HG02884 (cell line): ENCODE measurements around the gene LRRC41.
"Not testable (repeated sequence)": the region's sequence is repeated elsewhere in the genome, so short reads cannot be mapped to it uniquely, and the experiment has no call there.

Experiments
- ATAC-seq: cut with Tn5 transposase; IDR thresholded peaks from one replicate; pipeline ENCODE4 v1.9.1; 2021; ENCODE audit warnings: mild to moderate bottlenecking, moderate library complexity; ENCODE audit not compliant: unreplicated experiment

The LRRC41 gene

DNA sequence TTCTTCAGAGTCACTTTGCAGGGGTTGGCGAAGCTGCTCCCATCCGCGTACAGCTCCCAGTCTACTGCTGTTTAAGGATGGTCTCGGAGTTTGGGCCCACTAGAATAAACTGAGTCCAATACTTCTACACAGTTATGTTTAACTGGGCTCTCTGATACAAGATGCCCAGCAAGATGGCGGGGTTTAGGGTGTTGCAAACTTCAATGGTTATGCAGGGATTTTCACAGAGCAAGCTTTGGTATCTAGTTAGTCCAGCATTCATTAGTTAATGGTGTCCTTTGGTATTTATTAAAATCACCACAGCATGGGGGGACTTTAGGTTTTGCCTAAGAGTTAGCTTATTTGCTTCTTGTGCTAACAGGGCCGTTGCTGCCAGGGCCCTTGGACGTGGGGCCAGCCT, 24.8 kb upstream of the LRRC41 start:
- ATAC-seq = not testable (repeated sequence)

DNA sequence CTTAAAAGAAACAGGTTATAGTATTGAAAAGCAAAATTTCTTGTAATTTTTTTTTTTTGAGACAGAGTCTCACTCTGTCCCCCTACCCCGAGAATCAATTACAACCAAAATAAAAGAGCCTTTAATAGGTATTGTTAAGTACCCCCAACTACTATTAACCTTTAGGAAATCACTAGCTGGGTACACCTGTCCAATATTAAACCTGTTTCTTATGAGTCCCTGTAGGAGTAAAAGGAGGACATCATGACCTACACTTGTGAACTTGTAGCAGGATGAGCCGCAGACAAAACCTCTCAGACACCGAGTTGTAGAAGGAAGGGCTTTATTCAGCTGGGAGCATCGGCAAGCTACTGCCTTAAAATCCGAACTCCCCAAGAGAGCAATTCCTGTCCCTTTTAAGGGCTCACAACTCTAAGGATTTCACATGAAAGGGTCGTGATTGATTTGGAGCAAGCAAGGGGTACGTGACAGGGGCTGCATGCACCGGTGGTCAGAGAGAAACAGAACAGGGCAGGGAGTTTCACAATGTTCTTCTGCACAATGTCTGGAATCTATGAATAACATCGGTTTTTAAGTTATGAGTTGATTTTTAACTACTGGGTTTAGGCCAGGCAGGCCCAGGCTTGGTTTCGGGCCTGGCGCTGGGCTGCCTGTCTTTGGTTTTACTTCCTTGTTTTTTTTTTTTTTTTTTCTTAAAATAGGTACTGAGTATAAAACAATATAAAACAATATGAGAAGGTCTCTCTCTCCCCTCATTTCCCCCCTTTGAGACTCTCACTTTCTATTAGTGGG, 22.1 kb upstream of the LRRC41 start:
- not testable (repeated sequence) for ATAC-seq

DNA sequence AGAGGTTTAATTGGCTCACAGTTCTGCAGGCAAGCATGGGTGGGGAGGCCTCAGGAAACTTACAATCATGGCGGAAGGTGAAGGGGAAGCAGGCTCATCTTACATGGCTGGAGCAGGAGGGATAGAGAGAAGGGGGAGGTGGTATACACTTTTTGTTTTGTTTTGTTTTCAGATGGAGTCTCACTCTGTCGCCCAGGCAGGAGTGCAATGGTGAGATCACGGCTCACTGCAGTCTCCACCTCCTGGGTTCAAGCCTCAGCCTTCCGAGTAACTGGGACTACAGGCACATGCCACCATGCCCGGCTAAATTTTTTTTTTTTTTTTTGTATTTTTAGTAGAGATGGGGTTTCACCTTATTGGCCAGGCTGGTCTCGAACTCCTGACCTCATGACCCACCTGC, 18.8 kb upstream of the LRRC41 start:
- not testable (repeated sequence) for ATAC-seq

DNA sequence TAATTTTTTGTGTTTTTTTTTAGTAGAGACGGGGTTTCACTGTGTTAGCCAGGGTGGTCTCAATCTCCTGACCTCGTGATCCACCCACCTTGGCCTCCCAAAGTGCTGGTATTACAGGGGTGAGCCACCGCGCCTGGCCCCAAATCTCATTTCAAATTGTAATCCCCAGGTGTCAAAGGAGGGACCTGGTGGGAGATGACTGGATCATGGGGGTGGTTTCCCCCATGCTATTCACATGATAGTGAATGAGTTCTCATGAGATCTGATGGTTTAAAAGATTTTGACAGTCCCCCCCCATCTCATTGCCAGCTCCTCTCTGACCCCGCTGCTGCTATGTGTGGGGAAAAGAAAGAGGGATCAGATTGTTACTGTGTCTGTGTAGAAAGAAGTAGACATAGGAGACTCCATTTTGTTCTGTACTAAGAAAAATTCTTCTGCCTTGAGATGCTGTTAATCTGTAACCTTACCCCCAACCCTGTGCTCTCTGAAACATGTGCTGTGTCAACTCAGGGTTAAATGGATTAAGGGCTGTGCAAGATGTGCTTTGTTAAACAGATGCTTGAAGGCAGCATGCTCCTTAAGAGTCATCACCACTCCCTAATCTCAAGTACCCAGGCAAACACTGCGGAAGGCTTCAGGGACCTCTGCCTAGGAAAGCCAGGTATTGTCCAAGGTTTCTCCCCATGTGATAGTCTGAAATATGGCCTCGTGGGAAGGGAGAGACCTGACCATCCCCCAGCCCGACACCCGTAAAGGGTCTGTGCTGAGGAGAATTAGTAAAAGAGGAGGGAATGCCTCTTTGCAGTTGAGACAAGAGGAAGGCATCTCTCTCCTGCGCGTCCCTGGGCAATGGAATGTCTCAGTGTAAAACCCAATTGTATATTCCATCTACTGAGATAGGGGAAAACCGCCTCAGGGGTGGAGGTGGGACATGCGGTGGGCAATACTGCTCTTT, 16.8 kb upstream of the LRRC41 start:
- not testable (repeated sequence) for ATAC-seq

DNA sequence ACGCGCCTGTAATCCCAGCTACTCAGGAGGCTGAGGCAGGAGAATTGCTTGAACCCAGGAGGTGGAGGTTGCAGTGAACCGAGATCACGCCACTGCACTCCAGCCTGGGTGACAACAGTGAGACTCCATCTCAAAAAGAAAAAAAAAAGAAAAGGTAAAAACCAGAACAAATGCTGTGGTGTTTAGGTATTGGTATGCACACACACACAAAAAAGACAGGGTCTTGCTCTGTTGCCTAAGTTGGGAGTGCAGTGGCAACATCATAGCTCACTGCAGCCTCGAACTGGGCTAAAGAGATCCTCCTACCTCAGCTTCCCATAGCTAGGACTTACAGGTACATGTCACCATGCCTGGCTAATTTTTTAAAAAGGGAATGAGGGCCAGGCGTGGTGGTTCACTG, 15.9 kb upstream of the LRRC41 start:
- not testable (repeated sequence) for ATAC-seq

DNA sequence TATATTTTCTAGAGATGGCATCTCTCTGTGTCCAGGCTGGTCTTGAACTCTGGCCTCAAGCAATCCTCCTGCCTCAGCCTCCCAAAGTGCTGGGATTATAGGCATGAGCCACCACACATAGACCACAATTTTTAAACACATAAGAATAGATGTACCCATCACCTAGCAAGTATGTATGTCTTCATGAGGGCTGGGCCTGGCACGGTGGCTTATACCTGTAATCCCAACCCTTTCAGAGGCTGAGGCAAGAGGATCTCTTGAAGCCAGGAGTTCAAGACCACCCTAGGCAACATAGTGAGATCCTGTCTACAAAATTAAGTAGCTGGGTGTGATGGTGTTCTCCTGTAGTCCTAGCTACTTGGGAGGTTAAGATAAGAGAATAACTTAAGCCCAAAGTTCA, 13.9 kb upstream of the LRRC41 start:
- ATAC-seq = no peak

DNA sequence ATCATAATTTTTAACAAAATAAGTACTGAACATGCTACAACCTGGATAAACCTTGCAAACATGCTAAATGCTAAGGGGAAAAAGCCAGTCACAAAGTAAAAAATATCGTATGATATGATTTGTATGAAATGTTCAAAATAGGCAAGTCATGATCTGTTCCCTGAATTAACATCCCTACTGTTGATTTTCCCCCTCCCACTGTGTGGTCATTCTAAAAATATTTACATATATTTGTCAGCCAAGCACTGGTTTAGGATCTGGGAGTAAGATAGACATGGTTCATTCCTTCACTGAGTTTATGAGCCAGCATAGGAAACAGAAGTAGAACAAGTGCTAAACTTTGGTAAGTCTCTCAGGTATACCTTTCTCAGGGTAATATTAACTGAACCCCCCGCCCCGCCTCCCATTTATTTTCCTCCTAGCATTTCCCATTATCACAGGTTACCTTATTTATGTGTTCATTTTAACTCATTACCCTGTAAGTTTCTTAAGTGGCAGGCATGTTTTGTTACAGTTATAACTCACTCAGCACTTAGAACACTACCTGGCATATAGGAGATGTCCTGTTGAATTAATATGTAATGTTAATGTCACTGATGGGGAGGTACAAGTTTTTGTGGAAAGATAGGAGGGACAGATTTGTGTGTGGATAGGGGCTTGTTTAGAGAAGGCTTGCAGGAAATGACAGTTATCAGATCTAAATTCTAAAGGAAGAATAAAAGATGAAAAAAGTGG, 12.4 kb upstream of the LRRC41 start:
- no peak for ATAC-seq

DNA sequence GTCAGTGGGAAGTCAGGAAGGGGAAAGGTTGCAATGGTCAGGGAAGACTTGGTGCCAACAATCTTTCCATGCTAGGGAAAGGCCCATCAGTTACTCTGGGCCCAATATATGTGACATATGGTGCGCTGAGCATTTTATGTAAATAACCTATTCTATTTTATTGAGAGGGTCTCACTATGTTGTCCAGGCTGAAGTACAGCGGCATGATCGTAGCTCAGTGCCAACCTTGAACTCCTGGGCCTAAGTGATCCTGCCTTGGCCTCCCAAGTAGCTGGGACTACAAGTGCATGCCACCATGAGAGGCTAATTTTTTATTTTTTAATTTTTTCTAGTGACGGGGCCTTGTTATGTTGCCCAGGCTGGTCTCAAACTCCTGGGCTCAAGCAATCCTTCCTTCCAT, 6.9 kb upstream of the LRRC41 start:
- no peak for ATAC-seq

DNA sequence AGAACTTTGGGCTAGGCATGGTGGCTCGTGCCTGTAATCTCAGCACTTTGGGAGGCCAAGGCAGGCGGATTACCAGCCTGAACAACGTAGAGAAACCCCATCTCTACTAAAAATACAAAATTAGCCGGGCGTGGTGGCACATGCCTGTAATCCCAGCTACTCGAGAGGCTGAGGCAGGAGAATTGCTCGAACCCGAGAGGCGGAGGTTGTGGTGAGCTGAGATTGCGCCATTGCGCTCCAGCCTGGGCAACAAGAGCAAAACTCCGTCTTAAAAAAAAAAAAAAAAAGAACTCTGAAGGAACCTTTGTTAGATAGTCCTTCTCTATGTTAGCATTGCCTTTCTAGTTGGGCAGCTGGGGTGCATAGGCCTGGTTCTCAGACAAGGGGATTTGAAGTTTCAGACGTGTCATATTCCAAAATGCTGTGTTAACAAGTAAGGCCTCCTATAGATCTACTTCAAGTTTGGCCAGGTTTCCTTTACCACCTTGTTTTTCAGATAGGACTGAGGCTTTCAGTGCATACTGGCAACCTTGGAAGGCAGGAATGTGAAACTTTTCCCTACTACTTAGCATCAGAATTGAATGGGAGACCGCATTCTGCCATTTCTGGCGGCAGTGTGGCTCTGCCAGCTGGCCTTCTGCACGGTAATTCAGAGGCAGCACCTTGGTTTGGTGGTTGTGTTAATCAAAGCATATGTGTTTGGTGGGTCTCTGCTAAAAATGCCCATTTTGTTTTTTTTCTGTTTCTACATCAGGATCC, 6.2 kb upstream of the LRRC41 start:
- ATAC-seq = no peak

DNA sequence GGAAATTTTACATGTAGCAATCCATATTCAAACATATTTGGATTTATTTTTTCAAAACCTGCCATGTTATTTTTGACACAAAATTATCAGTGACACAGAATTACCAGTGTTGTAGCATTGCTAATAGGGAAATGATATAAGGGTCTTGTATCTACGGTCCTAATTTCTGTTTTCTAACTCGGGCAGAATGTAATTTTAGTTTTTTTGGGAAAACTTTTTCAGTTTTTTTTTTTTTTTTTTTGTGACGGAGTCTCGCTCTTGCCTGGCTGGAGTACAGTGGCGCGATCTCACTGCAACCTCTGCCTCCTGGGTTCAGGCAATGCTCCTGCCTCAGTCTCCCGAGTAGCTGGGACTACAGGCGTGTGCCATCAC, 2.7 kb upstream of the LRRC41 start:
- no peak for ATAC-seq

DNA sequence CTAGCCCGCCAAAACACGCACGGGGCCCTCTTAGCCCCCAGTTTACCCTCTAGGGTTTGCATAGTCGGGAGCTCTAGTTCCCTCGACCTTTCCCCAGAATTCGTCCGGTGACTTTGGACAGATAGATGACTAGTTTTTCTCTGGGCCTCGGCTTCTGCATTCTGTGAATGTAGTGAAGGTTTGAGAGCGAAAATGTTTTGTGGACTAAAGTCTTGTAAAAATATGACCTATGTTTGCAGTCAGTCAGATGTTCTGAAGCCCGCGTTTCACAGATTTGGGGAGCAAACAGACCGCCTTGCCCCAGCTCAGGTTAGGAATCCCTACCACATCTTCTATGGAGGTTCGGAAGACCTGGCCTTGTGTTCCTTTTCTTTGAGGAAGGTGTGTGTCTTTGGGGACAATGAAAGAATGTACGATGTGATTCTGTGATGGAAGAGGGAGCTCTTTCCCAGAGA, 483 bp upstream of the LRRC41 start:
- ATAC-seq = no peak

DNA sequence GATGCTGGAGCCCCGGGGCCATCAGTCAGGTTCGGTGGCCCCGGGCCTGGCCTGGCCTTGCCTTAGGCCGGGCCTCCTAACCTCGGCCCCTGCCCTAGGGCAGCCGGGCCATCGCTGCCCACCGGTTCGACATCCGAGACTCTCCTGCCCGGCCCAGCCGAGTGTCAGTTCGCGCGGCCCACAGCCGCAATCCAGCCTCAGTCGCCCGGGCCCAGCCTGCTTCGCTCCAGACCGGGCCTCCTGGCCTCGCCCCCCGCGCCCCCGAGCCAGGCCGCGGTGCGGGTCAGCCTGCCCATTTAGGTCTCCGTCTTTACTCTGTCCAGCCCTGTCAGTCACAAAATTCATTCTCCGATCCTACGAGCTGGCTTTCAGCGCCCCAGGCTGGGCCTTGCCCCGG, 777 bp downstream of the LRRC41 start:
- peak; percentile 2 for ATAC-seq

DNA sequence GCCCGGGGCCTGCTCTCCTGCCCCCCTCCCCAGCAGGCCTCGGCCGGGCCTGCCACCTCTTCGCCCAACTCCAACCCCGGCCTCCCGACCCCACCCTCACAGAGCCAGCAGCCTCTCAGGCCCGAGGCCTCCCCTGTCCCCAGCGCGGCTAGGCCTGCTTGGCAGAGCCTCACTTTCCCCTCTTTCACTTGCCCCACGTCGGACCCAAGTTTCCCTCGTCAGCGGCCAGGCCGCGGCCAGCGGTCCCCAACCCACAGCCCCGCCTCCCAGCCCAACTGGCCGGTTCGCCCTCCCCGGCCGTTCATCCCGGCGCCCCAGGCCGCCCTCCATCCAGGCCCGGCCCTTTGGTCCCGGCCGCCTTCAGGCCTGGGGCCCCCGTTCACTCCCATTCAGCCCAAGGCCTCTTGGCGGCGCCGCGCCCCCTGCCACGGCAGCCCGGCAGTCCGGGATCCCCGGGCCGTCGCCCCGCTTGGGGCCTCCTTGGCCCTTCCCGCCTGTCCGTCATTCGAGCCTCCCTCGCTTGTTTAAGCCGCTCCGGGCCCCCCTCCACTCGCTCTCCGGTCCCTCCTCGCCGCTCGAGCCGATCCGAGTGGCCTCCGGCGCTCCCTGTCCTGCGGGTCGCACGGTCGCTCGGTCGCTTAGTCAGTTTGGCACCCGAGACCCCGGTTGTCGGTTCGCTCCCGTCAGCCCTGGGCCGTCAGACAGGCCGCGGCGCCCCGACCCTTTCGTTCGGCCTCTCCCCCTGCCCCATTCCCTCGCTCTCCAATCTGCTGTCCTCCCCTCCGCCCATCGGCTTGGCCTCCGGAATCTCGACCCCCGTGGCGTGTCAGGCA, 1.4 kb downstream of the LRRC41 start:
- ATAC-seq = no peak

DNA sequence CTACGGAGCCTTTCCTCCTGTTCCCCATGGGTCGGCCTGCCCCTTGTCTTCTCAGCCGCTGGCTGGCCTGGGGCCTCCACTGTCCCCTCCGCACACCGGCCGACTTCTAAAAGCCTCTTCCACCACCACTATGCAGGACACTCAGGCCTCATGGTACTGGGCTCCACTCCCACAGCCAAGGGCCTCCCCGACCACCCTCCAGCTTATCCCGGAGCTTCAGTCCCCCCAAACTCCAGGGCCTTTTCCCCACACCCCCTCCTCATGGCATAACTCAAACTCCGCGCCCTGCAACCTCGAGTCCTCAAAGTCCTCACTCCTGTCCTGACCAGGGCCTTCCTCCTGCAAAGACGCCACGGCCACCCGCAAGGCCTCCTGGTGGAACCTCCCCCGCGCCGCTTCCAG, 2.0 kb downstream of the LRRC41 start:
- ATAC-seq = no peak

DNA sequence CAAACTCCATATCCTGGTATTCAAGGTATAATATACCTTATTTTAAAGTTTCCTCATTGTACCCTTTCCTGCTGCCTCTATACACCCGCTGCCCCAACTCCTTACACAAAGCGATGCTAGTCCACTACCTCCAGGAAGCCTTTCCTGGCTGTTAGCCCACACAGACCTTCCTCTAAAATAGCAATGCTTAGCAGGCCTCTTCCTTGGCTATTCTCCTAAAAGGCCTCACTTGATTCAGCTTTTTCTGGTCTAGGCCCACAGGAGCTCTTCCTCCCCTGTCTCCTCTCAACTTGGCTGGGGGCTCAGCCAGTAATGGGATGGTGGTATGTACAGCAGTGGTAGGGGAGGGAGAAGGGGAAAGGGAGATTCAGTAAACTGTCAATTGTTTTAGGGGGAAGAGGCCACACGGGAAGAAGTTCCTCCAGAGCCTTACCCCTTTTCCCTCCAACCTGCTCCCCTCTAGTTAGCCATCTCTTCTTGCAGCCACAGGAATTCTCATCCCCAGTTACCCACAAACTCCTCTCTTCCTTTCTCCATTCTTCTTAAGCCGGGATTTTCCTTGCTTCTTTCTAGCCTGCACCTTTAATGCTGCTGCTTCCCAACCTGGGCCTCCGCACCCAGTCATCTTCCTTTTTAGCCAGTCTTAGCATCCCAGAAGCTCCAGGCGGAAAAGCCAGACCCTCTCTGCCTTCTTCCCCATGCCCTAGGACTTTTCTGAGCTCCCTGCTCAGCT, 2.6 kb downstream of the LRRC41 start:
- ATAC-seq = no peak

DNA sequence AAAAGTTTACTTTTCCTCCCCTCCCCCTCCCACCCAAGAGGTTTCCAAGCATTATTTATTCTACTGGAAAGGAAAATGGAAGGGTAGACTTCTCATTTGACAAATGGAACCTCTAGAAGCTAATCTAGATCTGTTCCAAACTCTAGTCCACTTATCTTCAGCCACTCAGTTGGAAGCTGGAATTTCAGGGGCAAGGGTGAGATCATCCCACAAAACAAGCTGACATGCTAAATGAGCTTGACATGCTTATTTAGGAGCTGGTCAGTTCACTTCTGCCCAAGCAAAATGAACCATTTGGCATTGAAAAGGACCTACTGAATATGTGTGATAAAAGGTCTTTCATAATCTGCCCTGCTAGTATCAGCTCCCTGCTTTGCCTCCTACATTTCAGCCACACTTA, 5.0 kb downstream of the LRRC41 start:
- ATAC-seq = no peak

DNA sequence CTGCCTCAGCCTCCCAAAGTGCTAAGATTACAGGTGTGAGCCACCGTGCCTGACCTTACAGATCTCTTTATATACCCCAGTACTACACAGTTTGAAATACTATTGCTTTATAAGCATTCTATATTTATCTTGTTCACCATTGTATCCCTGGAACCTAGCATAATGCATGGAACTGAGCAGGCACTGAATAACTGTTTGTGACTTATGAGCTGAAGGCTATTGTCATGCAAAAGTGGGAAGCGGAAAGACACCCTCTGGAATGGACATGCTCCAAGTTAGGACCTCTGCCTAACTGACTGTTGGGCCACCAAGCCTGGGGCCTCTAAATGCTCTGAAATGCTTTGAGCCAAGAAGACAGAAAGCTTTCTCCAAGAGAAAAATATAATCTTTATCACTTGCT, 8.1 kb downstream of the LRRC41 start:
- no peak for ATAC-seq

DNA sequence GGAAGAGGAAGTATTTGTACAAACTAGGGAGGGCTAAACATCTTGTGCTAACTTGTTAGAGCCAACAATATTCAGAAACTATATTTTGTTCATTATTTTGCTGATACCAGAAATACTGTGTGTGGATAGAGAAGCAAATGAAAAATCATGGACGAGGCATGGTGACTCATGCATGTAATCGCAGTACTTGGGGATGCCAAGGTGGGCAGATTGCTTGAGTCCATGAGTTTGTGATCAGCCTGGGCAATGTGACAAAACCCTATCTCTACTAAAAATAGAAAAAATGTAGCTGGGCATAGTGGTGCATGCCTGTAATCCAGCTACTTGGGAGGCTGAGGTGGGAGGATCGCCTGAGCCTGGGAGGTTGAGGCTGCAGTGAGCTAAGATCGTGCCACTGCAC, 13.4 kb downstream of the LRRC41 start:
- ATAC-seq = no peak

DNA sequence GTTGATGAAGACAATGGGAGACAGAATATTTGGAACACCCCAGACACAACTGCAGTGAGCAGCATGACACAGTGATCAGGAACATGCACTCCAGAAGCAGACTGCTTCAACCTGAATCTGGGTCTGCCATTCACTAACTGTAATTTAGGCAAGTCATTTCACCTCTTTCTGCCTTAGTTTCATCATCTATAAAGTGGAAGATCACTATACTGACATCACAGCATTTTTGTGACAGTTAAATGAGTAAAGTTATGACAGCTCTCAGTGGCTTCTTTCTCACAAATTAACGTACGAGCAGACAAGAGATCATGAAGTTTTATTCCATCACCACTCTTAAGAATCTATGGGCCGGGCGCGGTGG, 14.3 kb downstream of the LRRC41 start:
- ATAC-seq = no peak
